CD4-positive, alpha-beta T cell treated with Interleukin-10 for 1 hour (primary cell): Measurements from ENCODE around the gene TTC39A.

Source experiments
- DNase-seq: peaks from one replicate; pipeline ENCODE4 v3.0.0-alpha.2; 2020

TTC39A gene

DNA sequence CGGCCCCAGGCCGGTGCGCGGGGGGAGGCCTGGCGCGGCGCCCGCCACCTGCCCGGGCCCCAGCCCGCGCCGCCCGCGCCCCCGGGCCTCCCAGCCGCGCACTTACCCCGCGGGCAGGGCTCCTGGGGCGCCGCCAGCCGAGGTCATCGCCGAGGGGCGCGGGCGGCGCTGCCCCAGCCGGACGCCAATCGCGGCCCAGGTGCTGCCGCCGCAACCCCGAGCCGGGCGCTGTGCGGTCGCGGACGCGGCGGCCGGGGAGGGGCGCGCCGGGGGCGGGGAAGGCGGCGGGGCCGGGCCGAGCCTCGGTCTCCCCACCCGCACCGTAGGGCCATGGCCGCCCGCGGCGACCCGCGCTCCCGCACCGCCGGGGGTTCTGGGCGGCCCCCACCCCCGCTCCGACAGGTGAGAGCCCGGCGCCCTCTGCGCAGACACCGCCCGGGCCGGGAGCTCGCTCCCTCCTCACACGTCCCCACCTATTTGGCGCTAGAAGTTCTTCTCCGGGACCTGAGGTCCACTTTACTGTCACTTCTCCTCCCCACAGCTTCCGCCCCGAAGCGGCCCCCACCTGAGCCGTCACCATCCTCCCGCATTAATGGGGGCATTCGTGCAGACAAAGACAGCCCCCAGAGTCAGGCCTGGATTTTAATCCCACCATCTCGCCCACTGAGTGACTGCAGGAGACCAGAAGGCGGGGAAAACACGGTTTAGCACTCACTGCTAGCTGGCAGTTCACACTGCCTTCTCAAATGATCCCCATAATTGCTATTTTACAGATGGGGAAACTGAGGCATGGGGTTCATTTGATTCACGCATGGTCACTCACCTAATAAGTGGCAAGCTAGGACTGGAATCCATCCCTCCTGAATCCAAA lies at the start of gene TTC39A:
TSS of gene TTC39A (minus strand) at position 232 of the 871 bp plus-strand sequence. CDS start at position 147, 85 bp downstream.
- DNase-seq = no peak

DNA sequence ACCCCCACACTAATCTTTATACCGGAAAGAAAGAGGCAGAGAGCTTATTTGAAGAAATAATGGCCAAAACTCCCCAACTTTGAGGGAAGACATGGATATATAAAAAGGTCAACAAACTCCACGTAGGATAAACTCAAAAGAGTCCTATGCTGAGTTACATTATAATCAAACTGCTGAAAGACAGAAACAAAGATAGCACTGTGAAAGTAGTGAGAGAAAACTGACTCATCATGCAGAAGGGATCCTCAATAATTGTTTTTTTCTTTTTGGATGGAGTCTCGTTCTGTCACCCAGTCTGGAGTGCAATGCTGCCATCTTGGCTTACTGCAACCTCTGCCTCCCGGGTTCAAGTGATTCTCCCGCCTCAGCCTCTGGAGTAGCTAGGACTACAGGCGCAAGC lies 48.5 kb upstream of the TTC39A start:
- DNase-seq = no peak

DNA sequence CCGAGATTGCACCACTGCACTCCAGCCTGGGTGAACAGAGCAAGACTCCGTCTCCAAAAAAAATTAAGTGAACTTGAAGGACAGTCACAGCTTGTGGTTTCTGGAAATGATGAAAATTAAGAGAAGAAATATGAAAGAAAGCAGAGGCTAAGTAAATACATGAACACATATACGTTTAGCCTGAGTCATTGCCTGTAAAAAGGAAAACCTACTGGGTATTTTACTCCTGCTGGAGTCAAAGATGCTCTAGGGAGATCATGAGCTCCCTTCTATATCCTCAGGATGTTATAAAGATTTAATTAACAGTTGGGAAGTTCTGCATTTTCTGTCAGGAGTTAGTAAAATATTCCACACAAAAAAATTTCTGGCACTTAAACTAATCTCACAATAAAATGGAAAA lies 43.5 kb upstream of the TTC39A start:
- no peak for DNase-seq

- no peak for DNase-seq
These were observed 42.2 kb upstream of the TTC39A start for GRCh38 chr1:51372561-51372960.

DNA sequence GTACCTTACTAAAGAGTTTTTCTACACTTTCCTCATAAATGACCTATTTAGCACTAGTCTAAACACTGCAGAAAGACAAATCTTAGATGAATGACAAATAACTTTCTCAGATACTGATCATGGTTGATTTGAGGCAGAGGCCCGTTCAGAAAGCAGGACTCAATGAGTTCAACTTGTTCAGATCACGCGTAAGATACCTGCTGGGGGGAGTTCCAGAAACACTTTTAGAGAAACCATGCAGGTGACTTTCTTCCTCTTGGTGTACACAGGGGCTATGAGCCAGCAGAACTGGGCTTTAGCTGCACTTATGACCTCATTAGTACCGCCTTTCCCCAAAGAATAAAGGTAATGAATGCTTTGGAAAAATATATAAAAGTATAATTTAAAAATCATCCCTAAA lies 38.8 kb upstream of the TTC39A start:
- no peak for DNase-seq

GRCh38 chr1:51365774-51366173 lies 35.4 kb upstream of the TTC39A start:
- no peak for DNase-seq

GRCh38 chr1:51359879-51360278 lies 29.5 kb upstream of the TTC39A start:
- DNase-seq = no peak

- no peak for DNase-seq
These were observed 25.0 kb upstream of the TTC39A start for GRCh38 chr1:51355382-51355781.

DNA sequence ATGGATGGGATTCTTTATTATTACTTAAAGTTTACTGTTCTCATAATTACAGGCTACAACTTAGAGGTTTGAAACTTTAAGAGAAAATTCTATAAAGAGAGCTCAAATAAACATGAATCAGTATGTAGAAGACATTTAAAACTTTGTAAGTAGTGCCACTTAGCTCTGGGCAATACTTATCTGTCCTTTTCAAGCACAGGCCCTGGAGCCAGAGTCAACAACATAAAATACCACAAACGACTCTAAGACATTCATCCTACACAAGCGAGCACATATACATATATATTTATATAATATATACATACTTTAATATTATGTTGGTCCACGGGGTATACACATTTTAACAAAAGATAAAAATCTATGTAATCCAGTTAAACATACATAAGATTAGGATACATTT lies 24.1 kb upstream of the TTC39A start:
- no peak for DNase-seq

- no peak for DNase-seq
These were observed 21.5 kb upstream of the TTC39A start for GRCh38 chr1:51351907-51352306.

DNA sequence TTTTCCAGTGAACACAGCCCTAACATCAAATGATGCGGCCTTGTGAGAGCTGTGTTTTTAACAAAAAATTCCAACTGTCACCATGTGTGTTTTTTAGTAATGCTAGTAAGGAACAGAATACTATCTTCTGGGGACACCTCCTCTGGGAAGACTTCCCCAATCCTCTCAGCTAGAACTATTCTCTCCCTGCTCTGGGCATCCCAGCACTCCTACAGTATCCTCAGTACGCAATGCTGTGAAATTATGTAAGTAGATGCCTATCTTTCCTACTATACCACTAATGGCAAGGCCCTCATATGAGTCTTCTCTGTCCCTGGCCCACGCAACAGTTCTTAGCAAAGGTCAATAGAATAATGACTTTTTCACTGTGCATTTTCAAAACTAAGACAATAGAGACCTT lies 19.5 kb upstream of the TTC39A start:
- no peak for DNase-seq

DNA sequence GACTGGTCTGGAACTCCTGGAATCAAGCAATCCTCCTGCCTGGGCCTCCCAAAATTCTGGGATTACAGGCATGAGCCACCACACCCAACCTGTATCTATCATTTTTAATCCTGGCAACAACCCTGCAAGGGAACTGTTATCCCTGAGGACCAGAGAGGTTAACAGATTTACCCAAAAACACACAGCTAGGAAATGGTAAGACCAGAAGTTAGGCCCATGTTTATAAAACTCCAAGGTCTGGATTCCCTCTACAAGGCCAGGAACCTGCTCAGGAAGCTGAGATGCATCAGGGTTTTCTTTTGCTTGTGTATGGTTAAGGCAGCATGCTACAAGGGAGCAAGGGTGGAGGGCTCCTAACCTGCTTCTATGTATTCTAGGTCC lies 17.8 kb upstream of the TTC39A start:
- no peak for DNase-seq

DNA sequence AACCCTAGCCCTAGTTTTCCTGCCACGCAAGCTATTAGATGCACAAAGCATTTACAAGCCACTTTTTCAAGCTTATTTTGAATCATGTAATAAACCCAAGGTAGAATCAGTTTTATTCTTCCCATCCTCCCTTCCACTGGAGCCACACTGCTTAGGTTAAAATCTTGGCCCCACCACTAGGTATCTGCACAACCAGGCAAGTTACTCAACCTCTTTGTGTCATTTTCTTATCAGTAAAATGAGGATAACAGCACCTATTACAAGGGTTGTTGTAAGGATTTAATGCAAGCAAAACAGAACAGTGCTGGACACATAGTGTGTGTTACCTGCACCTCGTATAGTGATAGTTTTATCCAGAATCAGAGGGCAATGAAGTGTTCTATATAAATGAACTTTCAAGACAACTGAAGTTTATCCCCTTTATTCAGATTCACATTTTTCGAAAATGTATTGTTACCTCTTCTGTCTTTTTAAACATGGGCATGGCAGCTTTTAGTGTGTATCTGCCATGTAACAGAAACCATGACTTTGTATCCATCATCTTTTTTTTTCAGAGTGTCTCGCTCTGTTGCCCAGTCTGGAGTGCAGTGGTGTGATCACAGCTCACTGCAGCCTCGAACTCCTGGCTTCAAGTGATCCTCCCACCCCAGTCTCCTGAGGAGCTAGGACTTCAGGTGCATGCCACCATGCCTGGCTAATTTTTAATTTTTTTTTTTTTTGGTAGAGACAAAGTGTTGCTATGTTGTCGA lies 17.2 kb upstream of the TTC39A start:
- DNase-seq = no peak

DNA sequence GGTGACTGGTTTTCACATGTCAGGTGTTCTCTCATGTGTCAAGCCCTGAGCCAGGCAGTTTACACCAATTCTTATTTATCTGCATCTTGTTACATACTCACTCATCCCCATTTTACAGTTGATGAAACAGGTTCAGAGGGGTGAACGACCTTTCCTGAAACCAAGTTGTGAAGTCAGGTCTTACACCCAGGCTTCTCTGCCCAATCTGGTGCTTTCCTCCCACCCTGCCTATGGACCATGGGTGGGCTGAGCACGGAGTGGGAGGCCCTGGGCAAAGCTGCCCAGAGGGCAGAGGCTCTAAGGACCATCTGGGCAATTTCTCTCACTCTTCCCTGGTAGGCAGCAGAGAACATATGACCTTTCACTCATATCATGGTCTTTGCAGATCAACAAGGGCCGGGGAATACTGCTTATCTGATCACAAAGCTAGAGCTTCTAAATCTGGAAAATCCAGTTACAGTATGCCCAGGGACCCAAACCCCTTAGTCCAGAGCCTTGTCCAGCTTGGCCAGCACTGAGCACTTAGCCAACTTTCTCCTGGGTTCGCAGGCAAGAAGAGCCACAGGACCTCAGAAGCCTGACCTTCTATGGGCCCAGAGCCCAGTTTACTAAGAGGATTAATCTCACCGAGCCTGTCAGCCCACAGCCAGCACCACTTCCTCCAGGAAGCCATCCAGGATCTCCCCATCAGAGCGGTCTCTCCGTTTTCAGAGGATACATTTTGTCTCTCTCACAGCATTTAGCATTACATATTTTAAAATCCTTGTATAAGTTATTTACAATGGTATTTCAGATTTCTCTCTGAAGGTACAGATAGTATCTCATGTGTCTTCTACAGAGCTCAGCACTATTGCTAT lies 16.0 kb upstream of the TTC39A start:
- no peak for DNase-seq

- no peak for DNase-seq
These were observed 14.9 kb upstream of the TTC39A start for GRCh38 chr1:51345300-51345687.

DNA sequence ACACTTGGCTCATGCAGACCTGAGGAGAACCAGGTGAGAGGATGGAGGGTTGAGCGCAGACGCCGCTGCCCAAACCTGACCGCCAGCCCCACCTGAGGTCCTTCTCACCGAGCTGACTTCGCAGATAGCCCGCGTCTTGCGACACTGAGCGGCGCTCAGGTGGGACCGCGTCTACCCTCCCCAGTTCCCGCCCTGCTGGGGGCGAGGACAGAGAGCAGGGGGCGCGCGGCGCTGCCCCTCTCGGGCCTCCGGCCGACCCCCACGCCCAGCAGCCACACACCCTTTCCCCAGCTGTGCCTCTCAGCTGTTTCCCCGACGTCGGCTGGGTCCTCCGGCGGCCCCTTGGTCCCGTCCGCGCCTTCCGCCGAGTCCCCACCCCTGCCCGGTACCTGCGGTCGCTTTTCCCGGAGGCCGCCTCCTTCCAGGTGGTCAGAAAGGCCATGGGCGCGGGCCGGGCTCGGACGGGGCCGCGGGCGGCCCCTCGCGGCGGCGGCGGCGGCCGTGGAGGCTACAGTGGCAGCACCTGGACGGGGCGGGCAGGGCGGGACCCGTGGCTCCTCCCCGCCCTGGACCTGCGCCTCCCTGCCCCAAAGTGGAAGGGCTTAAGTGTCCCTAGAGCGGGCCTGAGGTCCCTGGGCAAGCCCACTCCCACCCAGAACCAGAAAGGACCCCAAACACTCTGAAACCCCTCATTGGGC lies 14.4 kb upstream of the TTC39A start:
- no peak for DNase-seq

DNA sequence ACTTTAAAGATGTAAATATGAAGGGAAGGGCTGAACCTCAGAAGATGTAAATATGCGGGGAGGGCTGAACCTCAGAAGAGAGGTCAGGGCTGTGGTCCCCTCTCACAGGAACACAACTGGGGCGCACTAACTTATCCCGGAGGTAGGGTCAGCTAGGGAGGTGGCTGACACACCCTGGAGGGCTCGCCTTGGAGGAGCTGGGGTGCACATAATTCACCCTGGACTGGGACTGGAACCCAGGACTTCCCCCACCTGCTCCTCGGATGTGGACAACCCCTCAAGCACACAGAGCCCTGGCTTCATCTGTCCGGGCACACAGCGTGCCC lies 13.9 kb upstream of the TTC39A start:
- DNase-seq = no peak

DNA sequence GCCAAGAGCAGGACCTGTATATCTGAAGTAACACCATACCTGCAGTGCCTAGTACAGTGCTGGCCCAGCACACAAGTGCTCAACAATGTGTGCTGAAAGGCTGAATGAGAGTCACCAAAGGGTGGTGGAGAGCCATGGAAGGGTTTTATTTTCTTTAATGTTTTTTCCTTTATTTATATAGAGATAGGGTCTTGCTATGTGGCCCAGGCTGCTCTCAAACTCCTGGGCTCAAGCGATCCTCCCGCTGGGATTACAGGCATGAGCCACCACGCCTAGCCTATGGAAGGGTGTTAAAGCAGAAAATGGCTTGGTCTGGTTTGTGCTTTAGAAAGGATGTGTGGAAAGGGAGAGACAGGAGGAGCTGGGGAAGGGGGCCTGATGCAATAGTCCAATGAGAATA lies 13.3 kb upstream of the TTC39A start:
- DNase-seq = no peak

DNA sequence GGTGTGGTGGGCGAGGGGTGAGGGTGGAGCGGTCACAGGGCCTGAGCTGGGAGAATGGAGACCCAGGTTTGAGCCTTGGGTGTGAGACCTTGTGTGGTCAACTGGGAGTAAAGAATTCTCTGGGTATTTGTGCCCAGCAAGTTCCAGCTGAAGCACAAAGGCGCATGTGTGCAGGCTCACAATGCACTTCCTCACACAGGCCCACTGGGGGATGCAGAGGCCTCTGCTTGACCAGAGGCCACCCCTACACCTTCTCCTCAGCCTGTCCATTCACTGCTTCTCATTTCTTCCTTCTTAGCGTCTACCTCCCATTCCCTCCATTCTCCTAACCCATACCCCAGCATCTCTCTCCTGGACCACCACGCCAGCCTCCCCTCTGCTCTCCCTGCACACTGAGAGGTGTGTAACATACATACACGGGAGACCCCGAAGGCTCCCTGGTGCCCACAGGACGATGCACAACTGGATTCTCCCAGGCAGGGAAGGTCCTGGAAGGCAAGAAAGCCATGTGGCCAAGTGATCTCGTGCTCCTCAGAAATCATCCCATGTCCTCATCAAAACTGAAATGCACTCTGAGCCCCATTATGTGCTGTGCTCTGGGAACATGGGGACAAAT lies 12.3 kb upstream of the TTC39A start:
- no peak for DNase-seq

DNA sequence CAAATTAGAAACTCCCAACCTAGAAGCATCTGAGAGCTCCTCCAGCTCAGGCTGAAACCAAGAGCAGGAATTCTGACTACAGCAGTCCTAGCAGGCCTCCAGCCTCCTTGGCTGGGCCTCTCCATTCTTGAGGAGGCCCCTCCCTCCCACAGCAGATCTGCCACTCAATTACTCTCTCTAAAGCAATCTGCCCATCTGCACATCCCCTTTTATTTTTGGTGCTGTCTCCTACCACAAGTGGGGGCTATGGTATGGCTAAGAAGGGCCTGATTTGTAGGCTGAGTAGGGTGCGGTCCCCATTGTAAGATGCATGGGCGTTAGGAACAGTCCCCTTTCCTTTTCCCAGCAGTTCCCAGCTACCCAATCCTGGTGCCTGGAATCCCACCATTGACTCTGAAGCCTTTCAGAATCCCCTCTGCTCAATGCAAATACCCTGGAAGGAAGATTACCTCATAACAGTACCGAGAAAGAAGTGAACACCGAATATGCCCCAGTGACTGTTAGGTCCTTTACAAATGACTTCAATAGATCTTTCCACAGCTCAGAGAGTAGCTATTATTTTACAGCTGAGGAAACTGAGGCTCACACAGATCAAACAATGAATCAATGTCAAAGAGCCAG lies 11.6 kb upstream of the TTC39A start:
- DNase-seq = peak; percentile 8

- no peak for DNase-seq
These were observed 10.0 kb upstream of the TTC39A start for GRCh38 chr1:51340380-51340779.

- no peak for DNase-seq
These were observed 6.3 kb upstream of the TTC39A start for GRCh38 chr1:51336711-51337110.
